ENCODE results near the gene GINS3.

DNA sequence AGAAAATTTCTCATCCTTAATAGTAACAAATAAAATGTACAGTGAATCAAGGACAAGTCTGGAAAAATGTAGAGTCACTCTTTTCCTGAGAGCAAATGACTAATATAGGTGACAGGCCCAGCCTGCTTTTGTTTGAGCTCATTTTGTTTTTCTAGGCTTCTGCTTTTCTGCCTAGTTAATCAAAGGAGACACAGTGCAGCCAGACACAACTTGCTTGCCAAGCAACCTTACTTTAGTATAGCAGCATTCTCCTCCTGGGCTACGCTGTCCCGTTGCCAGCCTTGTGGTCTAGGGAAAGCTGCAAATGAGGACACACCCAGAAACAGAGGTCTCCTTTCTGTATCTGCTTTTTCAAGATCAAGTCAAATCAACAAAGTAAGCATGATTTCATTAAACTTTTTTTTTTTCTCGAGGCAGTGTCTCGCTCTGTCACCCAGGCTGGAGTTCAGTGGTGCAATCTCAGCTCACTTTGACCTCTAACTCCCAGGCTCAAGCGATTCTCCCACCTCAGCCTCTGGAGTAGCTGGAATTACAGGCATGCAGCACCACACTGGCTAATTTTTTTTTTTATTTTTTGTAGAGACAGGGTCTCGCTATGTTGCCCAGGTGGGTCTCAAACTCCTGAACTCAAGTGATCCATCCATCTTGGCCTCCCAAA lies 17.2 kb downstream of the GINS3 start:
- TF ChIP-seq POLR2A (IDR thresholded peaks at IDR 0.05): no peak
- TF ChIP-seq, protein P1, sequence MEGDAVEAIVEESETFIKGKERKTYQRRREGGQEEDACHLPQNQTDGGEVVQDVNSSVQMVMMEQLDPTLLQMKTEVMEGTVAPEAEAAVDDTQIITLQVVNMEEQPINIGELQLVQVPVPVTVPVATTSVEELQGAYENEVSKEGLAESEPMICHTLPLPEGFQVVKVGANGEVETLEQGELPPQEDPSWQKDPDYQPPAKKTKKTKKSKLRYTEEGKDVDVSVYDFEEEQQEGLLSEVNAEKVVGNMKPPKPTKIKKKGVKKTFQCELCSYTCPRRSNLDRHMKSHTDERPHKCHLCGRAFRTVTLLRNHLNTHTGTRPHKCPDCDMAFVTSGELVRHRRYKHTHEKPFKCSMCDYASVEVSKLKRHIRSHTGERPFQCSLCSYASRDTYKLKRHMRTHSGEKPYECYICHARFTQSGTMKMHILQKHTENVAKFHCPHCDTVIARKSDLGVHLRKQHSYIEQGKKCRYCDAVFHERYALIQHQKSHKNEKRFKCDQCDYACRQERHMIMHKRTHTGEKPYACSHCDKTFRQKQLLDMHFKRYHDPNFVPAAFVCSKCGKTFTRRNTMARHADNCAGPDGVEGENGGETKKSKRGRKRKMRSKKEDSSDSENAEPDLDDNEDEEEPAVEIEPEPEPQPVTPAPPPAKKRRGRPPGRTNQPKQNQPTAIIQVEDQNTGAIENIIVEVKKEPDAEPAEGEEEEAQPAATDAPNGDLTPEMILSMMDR (IDR thresholded peaks at IDR 0.05): no peak
